ENCODE measurements around the gene IL17RC.
A peak's percentile ranks its signal among the peaks of the same experiment; 100 is the strongest.
"Not testable (repeated sequence)": the region's sequence is repeated elsewhere in the genome, so short reads cannot be mapped to it uniquely, and the experiment has no call there.

IL17RC gene, protein sequence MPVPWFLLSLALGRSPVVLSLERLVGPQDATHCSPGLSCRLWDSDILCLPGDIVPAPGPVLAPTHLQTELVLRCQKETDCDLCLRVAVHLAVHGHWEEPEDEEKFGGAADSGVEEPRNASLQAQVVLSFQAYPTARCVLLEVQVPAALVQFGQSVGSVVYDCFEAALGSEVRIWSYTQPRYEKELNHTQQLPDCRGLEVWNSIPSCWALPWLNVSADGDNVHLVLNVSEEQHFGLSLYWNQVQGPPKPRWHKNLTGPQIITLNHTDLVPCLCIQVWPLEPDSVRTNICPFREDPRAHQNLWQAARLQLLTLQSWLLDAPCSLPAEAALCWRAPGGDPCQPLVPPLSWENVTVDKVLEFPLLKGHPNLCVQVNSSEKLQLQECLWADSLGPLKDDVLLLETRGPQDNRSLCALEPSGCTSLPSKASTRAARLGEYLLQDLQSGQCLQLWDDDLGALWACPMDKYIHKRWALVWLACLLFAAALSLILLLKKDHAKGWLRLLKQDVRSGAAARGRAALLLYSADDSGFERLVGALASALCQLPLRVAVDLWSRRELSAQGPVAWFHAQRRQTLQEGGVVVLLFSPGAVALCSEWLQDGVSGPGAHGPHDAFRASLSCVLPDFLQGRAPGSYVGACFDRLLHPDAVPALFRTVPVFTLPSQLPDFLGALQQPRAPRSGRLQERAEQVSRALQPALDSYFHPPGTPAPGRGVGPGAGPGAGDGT

DNA sequence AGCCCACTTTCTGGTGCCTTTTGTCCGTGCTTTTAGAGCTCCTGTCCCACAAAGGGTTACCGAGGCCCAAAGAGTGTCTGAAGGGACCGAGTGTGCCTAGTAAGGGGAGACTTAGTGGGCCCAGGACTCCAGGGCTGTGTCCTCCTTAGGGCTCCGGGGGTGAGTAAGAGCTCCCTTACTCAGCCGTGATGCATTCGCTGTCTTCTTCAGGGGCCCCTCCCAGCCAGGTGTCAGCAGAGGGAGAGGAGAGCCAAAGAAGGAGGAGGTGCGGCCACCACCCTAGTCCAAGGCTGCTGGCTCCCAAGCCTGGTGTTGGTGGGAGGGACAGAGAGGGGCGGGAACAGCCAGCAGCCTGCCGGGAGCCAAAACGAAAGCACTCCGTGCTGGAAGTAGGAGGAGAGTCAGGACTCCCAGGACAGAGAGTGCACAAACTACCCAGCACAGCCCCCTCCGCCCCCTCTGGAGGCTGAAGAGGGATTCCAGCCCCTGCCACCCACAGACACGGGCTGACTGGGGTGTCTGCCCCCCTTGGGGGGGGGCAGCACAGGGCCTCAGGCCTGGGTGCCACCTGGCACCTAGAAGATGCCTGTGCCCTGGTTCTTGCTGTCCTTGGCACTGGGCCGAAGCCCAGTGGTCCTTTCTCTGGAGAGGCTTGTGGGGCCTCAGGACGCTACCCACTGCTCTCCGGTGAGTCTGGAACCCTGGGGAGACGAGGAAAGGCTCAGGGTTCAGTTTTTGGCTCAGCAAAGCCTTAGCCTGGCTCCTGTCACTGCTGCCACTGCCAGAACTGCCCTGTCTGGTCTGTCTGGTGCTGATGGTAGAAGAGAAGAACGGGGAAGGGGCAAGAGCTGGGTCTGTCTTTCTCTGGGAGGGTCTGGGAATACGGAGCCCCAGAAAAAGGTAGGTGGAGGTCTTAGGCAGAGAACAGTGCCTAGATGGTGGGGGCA is at the start of gene IL17RC:
Gene IL17RC, plus strand, starts transcription at position 365 of the 947 bp plus-strand sequence. Its CDS starts 218 bp downstream, at position 583.
- peak; percentile 84 for FAIRE-seq

DNA sequence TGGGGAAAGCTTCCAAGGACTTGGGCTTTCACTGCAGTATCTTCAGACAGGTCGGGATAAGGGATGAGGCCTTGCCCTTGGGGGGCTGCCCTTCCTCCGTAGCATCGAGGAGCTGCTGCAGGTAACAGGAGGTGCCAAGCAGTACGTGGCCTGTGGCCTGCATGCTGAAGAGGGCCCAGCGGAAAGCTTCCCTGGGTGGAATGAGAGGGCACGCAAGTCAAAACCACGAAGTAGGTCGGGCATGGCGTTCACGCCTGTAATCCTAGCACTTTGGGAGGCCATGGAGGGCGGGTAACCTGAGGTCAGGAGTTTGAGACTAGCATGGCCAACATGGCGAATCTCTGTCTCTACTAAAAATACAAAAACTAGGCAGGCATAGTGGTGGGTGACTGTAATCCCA is 49.8 kb upstream of the IL17RC start:
- FAIRE-seq (no peak), DNase-seq (ENCODE audit: insufficient read length, low spot score) (no peak)

More for the DNA sequence above, at the start of gene IL17RC:
- peak; percentile 95 for DNase-seq (ENCODE audit: insufficient read length, low spot score)

DNA sequence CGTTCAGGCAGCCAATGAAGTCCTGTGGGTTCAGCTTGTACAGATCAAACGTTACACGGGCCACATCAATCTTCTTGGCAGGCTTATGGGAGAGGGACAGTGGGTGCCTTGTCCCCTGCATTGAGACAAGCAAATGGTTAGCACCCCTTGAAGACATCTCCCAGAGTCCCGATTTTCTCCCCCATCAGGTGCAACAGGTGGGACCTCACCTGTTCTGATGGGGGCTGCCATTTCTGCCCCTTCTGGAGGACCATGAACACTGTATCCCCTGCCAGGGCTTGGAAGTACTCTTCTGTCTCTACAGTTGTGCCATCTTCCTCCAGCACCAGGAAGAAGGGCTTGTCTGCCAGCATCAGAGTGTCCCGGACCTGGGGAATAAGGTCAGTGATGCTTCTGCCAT is 46.9 kb upstream of the IL17RC start:
- FAIRE-seq: no peak
- DNase-seq (ENCODE audit: insufficient read length, low spot score): no peak

DNA sequence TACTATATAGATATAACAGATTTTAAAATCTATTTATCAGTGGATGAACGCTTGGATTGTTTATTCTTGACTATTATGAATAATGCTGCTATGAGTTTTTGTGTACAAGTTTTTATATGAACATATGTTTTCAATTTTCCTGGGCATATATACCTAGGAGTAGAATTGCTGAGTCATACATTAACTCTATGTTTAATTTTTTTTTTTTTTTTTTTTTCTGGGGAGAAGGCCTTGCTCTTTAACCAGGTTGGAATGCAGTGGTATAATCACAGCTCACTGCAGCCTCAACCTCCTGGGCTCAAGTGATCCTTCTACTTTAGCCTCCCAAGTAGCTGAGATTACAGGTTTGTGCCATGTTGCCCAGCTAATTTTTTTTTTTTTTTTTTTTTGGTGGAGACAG is 45.9 kb upstream of the IL17RC start:
- FAIRE-seq (no peak), DNase-seq (ENCODE audit: insufficient read length, low spot score) (no peak)

DNA sequence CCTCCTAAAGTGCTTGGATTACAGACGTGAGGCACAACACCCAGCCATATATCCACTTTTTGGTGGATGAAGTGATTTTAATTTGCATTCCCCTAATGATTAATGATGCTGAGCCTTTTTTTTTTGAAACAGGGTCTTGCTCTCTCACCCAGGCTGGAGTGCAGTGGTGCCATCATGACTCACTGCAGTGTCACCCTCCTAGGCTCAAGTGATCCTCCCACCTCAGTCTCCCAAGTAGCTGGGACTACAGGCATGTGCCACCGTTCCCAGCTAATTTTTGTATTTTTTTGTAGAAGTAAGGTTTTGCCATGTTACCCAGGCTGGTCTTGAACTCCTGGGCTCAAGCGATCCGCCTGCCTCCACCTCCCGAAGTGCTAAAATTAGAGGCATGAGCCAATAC is 44.8 kb upstream of the IL17RC start:
- FAIRE-seq; DNase-seq (ENCODE audit: insufficient read length, low spot score): not testable (repeated sequence)

DNA sequence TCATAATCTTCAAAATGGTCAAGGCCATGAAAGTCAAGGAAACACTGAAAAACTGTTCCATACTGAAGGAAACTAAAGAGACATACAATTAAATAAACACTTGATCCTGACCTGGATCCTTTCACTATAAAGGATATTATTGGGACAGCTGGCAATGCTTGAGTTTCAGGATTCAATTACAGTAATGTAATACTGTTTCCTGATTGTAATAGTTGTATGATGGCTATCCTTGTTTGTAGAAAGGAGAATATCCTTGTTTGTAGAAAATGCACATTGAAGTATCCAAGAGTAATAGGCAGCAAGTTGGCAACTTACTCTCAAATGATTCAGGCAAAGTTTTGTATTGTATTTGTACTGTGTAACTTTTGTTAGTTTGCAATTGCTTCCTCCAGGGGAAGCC is 41.5 kb upstream of the IL17RC start:
- DNase-seq (ENCODE audit: insufficient read length, low spot score) (no peak), FAIRE-seq (no peak)

DNA sequence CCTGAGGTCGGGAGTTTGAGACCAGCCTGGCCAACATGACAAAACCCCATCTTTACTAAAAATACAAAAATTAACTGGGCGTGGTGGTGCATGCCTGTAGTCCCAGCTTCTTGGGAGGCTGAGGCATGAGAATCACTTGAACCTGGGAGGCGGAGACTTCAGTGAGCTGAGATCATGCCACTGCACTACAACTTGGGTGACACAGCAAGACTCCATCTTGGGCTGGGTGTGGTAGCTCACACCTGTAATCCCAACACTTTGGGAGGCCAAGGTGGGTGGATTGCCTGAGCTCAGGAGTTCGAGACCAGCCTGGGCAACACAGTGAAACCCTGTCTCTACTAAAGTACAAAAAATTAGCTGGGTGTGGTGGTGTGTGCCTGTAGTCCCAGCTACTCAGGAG is 40.6 kb upstream of the IL17RC start:
- DNase-seq (ENCODE audit: insufficient read length, low spot score): not testable (repeated sequence)

DNA sequence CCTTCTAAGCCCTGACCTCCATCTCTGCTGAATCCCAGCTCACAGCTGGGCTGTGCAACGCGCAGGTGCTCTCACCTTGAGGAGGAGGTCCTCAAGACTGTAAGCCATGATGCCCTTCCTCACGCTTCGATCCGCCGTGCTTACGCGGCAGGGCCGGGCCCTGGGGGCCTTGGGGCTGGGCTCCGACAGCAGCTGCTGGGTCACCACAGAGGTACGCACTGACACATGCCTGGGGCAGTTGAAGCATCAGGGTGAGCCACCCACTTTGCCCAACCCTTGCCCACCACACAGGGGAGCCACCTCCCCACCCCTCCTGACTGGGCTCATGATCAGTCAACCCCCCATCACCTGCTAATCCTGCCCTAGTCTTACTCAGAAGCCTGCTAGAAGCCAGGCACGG is 39.9 kb upstream of the IL17RC start:
- no peak for FAIRE-seq
- DNase-seq (ENCODE audit: insufficient read length, low spot score): no peak

More for the DNA sequence above, 40.6 kb upstream of the IL17RC start:
- FAIRE-seq: not testable (repeated sequence)

DNA sequence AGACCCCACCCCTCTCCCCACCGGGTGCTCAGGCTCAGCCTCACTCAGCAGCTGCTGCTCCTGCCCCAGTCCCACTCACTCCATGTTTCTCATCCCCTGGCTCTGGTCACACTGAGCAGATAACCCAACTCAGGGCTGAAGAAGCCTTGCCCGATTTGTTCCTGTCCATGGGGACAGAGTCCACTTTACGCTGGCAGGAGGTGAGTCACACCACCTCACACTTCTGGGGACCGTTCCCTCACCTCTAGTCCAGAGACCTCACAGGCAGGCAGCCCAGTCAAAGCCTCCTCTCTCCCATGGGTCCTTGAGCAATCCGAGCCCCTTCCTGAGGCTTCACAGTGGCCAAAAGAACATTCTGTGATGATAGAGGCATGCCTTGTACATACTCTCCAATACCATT is 38.2 kb upstream of the IL17RC start:
- DNase-seq (ENCODE audit: insufficient read length, low spot score): no peak
- no peak for FAIRE-seq

DNA sequence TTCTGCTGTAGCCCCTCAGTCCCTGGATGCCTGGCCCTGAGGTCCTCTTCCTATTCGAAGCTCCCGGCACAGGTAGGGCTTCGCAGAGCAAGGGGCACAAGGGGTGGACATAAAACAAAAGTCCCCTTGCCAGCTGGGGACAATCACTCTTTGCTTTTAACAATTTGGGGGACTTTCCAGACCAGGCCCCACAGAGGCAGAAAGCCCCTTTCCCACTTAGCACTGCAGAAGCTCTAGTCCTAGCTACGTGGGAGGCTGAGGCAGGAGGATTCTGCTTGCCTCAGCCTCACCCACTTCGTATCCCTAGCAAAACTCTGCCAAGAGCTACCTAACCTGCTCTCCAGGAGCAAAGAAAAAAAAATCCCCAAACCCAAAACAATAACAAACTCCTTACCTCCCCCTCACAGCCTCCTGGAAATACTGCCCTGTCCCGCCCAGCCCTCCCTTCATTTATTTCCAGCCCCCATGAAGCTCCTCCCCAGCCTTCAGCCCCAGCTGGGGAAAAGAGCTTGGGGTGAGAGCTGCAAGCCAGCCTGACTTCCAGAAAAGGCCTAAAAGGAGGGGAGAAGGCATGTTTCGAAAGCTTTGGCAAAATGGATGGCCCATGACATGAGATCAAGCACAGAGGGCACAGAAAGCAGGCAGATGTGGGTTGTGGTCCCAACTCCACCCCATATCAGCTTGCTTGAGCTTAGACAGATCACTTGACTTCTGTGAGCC is 36.9 kb upstream of the IL17RC start, which contains the start of gene CIDEC:
Gene CIDEC, minus strand, starts transcription at position 424 of the 720 bp plus-strand sequence. CDS start 1,767 bp downstream, outside the sequence.
- FAIRE-seq (no peak), DNase-seq (ENCODE audit: insufficient read length, low spot score) (no peak)

DNA sequence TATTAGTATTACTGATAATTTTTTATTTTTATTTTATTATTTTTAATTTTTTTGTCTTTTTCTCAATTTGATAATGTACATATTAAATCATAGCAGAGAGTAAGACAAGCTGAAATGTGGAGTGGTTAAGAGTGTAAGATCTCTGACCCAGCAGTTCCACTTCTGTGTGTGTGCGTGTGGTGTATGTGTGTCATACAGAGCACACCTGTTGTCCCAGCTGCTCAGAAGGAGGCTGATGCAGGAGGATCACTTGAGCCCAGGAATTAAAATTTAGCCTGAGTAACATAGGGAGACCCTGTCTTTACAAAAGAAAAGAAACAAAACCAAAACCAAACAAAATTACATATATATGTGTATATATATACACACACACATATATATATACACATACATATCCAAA is 35.5 kb upstream of the IL17RC start:
- DNase-seq (ENCODE audit: insufficient read length, low spot score) (no peak), FAIRE-seq (no peak)

DNA sequence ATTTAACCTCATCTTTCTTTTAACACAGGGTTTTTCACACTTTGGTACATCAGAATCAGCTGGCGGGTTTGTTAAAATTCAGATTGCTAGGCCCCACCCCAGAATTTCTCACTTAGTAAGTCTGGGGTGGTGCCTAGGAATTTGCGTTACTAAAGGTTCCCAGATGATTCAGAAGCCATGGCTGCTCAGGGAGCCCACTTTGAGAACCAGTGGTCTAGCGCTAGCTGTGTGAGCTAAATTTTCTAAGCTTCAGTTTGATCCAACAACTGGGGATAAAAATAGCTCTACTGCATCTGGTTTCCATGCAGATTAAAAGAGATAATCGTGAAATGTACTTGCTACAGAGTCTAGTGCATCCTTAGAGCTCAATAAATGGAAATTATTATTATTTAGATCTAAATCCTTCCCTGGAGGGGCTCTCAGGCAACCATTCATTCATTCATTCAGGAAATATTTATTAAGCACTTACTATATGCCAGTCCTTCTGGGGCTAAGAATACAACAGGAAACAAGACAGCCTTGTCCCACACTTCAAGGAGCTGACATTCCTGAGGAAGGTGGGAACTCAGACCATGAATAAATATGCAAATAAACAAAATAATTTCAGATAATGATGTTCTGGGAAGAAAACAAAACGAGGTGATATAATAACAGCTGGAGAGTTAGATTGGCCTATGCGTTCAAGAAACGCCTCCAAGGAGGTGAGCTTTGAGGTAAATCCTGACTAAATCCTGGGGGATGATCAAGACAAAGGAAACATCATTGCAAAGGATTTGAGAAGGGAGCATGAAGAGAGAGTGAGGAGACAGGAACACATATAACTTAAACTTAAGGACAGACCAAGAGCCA is 33.0 kb upstream of the IL17RC start:
- no peak for FAIRE-seq
- no peak for DNase-seq (ENCODE audit: insufficient read length, low spot score)

DNA sequence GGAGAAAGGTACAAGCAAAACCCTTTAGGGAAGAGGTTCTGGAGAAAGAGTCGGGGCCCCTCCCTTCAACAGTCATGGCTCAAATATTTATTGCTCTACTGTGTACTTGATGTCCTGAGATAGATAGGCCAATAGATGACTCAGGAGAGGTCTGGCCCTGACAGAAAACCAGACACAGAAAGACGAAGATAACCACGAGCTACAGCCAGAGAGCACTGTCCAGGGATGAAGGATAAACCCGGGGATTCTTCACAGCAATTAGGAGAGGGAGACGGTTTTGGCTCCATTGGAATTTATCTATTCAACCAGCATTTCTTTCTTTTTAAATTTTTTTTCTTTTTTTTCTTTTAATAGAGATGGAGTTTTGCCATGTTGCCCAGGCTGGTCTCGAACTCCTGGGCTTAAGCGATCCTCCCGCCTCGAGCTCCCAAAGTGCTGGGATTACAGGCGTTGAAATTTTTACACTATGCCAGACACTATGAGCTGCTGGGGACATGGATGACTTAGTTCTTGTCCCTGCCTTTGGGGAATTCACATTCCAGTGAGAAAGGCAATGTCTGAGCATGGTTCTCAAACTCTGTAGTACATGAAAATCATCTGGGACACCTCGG is 32.2 kb upstream of the IL17RC start:
- FAIRE-seq (no peak), DNase-seq (ENCODE audit: insufficient read length, low spot score) (peak; percentile 84)

DNA sequence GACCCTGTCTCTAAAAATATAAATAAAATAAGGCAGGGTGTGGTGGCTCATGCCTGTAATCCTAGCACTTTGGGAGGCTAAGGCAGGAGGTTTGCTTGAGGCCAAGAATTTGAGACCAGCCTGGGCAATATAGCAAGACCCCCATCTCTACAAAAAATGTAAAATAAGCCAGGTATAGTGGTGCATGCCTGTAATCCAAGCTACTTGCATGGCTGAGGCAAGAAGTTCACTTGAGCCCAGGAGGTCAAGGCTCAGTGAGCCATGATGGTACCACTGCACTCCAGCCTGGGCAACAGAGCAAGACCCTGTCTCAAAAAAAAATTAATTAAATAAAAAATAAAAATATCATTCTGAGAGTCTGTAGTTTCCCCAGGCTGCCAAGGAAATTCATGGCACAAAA is 30.6 kb upstream of the IL17RC start:
- no peak for FAIRE-seq
- no peak for DNase-seq (ENCODE audit: insufficient read length, low spot score)

DNA sequence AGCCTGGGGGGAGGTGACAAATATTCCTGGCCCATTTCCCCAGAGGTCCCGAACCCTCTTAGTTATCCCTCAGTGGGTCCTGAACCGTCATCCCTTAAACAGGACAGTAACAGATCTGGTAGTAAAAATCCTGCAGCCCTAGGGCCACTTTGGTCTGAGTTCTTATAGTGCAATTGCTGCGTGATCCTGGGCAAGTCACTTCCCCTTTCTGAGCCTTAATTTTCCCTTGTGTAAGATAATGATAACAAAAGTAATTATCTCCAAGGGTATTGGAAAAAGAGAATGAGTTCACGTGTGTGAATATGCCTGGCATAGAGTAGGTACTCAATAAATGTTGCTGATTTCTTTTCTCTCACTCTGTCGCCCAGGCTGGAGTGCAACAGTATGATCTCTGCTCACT is 29.4 kb upstream of the IL17RC start:
- no peak for FAIRE-seq
- DNase-seq (ENCODE audit: insufficient read length, low spot score): no peak

DNA sequence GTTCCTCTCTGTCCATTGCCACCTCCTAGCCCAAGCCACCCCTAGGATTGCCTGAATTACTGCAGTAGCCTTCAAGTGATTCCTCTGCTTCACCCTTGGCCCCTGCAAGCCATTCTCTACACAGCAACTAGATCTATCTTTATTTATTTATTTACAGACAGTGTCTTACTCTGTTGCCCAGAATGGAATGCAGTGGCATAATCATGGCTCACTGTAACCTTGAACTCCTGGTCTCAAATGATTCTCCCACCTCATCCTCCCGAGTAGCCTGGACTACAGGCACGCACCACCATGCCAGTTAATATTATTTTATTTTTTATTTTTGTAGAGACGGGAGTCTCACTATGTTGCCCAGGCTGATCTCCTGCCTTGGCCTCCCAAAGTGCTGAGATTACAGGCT is 28.4 kb upstream of the IL17RC start:
- no peak for FAIRE-seq
- no peak for DNase-seq (ENCODE audit: insufficient read length, low spot score)

DNA sequence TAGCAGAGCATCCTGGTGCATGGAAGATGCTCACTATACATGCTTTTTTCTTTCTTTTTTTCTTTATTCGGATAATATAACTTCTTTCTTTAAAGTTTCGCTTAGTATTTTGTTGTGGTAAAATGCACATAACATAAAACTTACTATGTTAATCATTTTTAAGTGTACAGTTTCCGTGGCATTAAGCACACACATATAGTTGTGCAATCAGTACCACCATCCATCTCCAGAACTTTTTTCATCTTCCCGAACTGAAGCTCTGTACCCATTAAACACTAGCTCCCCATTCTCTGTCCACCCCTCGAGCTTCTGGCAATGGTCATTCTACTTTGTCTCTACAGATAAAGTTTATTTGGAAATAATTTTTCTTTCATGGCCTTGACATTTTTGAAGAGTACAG is 27.5 kb upstream of the IL17RC start:
- FAIRE-seq (no peak), DNase-seq (ENCODE audit: insufficient read length, low spot score) (no peak)

DNA sequence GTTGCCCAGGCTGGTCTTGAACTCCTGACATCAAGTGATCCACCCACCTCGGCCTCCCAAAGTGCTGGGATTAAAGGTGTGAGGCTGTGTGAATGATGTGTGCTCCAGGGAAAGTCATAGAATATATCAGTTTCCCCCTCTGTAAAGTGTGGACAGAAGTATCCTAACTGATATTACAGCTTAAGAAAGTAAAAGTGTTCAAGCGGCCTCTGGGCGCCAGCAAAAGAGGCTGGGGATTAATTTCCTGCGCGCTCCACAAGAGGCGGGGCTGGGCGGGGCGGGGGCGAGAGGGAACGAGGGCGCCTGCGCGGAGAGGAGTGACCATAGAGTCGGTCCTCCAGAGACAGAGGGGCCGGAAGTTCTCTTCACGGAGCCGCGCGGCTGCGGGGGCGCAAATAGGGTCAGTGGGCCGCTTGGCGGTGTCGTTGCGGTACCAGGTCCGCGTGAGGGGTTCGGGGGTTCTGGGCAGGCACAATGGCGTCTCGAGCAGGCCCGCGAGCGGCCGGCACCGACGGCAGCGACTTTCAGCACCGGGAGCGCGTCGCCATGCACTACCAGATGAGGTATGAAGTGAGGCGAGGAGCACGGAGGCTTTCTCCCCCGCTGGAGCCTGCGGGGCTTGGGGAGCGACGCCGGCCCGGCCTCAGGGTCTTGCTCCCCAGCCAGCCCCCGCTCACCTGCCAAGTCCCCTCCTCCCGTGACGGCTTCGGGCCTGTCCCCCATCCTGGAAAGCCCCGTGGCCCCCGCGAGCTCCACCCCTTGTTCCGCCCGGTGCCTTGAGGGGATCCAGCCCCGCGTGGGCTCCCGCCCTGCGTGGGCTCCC is 26.4 kb upstream of the IL17RC start, which contains the start of gene JAGN1:
Gene JAGN1, plus strand, starts transcription at position 362 of the 823 bp plus-strand sequence. Its CDS starts 113 bp downstream, at position 475.
- FAIRE-seq (no peak), DNase-seq (ENCODE audit: insufficient read length, low spot score) (peak; percentile 71)

All from HTR-8/SVneo (cell line).